IMR-90 (cell line): ENCODE results near the gene SPAAR. TPM values are rescaled to one million over a fixed set of nuclear protein-coding genes. Genes with fewer than 3 reads are reported as not detected.
"Not testable (repeated sequence)": the region's sequence is repeated elsewhere in the genome, so short reads cannot be mapped to it uniquely, and the experiment has no call there.

Source experiments
- ATAC-seq: fragments of 200-7000 bp; cut with Tn5 transposase; 2 replicates; pipeline ENCODE4 v1.9.1; 2020; ENCODE audit warnings: low read depth, mild to moderate bottlenecking, moderate library complexity
- BruUV-seq: library from RNA; stranded (reverse); fragments of 400-500 nt; replicated peaks from 2 replicates; lab custom pipeline; 2021; lab: Mats Ljungman, UMichigan
- CTCF ChIA-PET: fragments of 300-600 bp; formaldehyde crosslinking; extraction: SDS; loops from one replicate; lab custom pipeline; 2021; ENCODE audit warnings: antibody characterized with exemption; lab: Yijun Ruan, JAX
- POLR2A ChIA-PET: fragments of 300-600 bp; sonication (Branson Sonifier 250); formaldehyde crosslinking; loops from one replicate; lab custom pipeline; 2022; ENCODE audit warnings: antibody characterized with exemption; ENCODE audit not compliant: unreplicated experiment; lab: Charles Lee
- DNase-seq: peaks from one replicate; pipeline ENCODE4 v3.0.0; 2013
- H2AFZ ChIP-seq: replicated peaks from 2 replicates; pipeline ENCODE3; 2013; ENCODE audit warnings: low read length, mild to moderate bottlenecking; ENCODE audit not compliant: poor library complexity
- H2AK5ac ChIP-seq: 2 replicates; pipeline ENCODE4 v1.6.1; 2013; ENCODE audit warnings: low read depth, low read length, inconsistent platforms
- H2AK9ac ChIP-seq: replicated peaks from 2 replicates; pipeline ENCODE3; 2013; ENCODE audit warnings: mild to moderate bottlenecking, low read depth, low read length, moderate library complexity; ENCODE audit not compliant: poor library complexity
- H2BK120ac ChIP-seq: 2 replicates; pipeline ENCODE4 v1.6.1; 2013; ENCODE audit warnings: low read depth, low read length, inconsistent platforms
- H2BK15ac ChIP-seq: 3 replicates; pipeline ENCODE4 v1.6.1; 2013; ENCODE audit warnings: low read depth, low read length, inconsistent platforms
- H2BK20ac ChIP-seq: 2 replicates; pipeline ENCODE4 v1.6.1; 2013; ENCODE audit warnings: low read depth, mild to moderate bottlenecking, inconsistent platforms, low read length, moderate library complexity
- H2BK5ac ChIP-seq: 2 replicates; pipeline ENCODE4 v1.6.1; 2013; ENCODE audit warnings: mild to moderate bottlenecking, low read depth, low read length, inconsistent platforms; ENCODE audit not compliant: poor library complexity, severe bottlenecking
- H3K14ac ChIP-seq: replicated peaks from 2 replicates; pipeline ENCODE4 v1.6.1; 2013; ENCODE audit warnings: low read depth, low read length, inconsistent platforms
- H3K18ac ChIP-seq: 2 replicates; pipeline ENCODE4 v1.6.1; 2013; ENCODE audit warnings: low read depth, low read length, control low read depth
- H3K23ac ChIP-seq: 2 replicates; pipeline ENCODE4 v1.6.1; 2013; ENCODE audit warnings: low read depth, low read length, inconsistent platforms
- H3K27ac ChIP-seq: 2 replicates; pipeline ENCODE4 v1.5.1; 2013; ENCODE audit warnings: mild to moderate bottlenecking, control low read depth, low read length; ENCODE audit not compliant: insufficient read depth
- H3K27me3 ChIP-seq: 2 replicates; pipeline ENCODE4 v1.6.1; 2013; ENCODE audit warnings: low read length; ENCODE audit not compliant: control insufficient read depth, insufficient read depth
- H3K36me3 ChIP-seq: 2 replicates; pipeline ENCODE4 v1.6.1; 2013; ENCODE audit warnings: low read length, mixed read lengths; ENCODE audit not compliant: control insufficient read depth, insufficient read depth
- H3K4ac ChIP-seq: 2 replicates; pipeline ENCODE4 v1.6.1; 2013; ENCODE audit warnings: low read depth, low read length, inconsistent platforms
- H3K4me1 ChIP-seq: 2 replicates; pipeline ENCODE4 v1.6.1; 2013; ENCODE audit warnings: low read length, mixed read lengths; ENCODE audit not compliant: control insufficient read depth, insufficient read depth
- H3K4me2 ChIP-seq: 2 replicates; pipeline ENCODE4 v1.6.1; 2013; ENCODE audit warnings: low read depth, mild to moderate bottlenecking, control low read depth, low read length, moderate library complexity
- H3K4me3 ChIP-seq: 2 replicates; pipeline ENCODE4 v1.5.1; 2013; ENCODE audit warnings: low read depth, mild to moderate bottlenecking, control low read depth, low read length, moderate library complexity; ENCODE audit not compliant: insufficient read depth
- H3K56ac ChIP-seq: 2 replicates; pipeline ENCODE4 v1.6.1; 2013; ENCODE audit warnings: low read length, inconsistent platforms; ENCODE audit not compliant: insufficient read depth; ENCODE audit errors: extremely low read depth
- H3K79me1 ChIP-seq, 2 experiments: 2 replicates each; pipeline ENCODE4 v1.6.1; 2013; ENCODE audit warnings: low read length in 2 of 2, inconsistent platforms in 1 of 2, low read depth in 1 of 2
- H3K9ac ChIP-seq: 2 replicates; pipeline ENCODE4 v1.6.1; 2013; ENCODE audit warnings: low read depth, low read length, control low read depth
- H3K9me1 ChIP-seq: 2 replicates; pipeline ENCODE4 v1.6.1; 2013; ENCODE audit warnings: low read length, inconsistent platforms; ENCODE audit not compliant: insufficient read depth
- H3K9me3 ChIP-seq: 2 replicates; pipeline ENCODE4 v1.6.1; 2013; ENCODE audit warnings: low read length; ENCODE audit not compliant: control insufficient read depth, insufficient read depth
- H4K20me1 ChIP-seq: 2 replicates; pipeline ENCODE4 v1.6.1; 2013; ENCODE audit warnings: low read length, inconsistent platforms; ENCODE audit not compliant: insufficient read depth
- H4K5ac ChIP-seq: 2 replicates; pipeline ENCODE4 v1.6.1; 2013; ENCODE audit warnings: mild to moderate bottlenecking, low read depth, low read length, control low read depth
- H4K8ac ChIP-seq, 2 experiments: 2 replicates each; pipeline ENCODE4 v1.6.1; 2013; ENCODE audit warnings: low read depth in 2 of 2, low read length in 2 of 2, control low read depth in 1 of 2, inconsistent platforms in 1 of 2
- H4K91ac ChIP-seq: 2 replicates; pipeline ENCODE4 v1.6.1; 2013; ENCODE audit warnings: low read depth, low read length, inconsistent platforms; ENCODE audit not compliant: insufficient read depth
- CHD1 ChIP-seq: IDR thresholded peaks from 2 replicates; pipeline ENCODE4 v1.6.1; 2012; ENCODE audit warnings: low read depth, low read length, improper control_type of control experiment
- ELK1 ChIP-seq: fragments of 150-350 bp; IDR thresholded peaks from 2 replicates; pipeline ENCODE4 v1.6.1; 2016; ENCODE audit warnings: low read depth, mild to moderate bottlenecking, low read length, moderate library complexity, borderline replicate concordance
- WGBS, 2 experiments: methylation state at CpG; one replicate each; pipeline versions ENCODE4 v1.1.5 to v1.1.7; 2013; ENCODE audit warnings: missing lambda C conversion rate in 2 of 2; ENCODE audit not compliant: insufficient read length in 1 of 2; ENCODE audit errors: extremely low coverage in 2 of 2; 5-methylcytosine and 5-hydroxymethylcytosine counted together
- dilution Hi-C: fragments of 300-500 bp; cut with HindIII; formaldehyde crosslinking; loops from one replicate; pipeline ENCODE4 v1.14.3; 2018; ENCODE audit warnings: low sequenced_read_pairs; ENCODE audit not compliant: unreplicated experiment
- in situ Hi-C: fragments of 300-500 bp; cut with MboI; formaldehyde crosslinking; loops from 3 replicates; pipeline ENCODE4 v1.14.3; 2019; ENCODE audit warnings: low sequenced_read_pairs, inconsistent platforms, mixed read lengths
- intact Hi-C: fragments of 100-400 bp; cut with micrococcal nuclease; formaldehyde crosslinking; loops from 2 replicates; pipeline ENCODE4 v1.10.0; 2022
- polyA plus RNA-seq, 3 experiments: library from polyadenylated mRNA; depleted of rRNA; stranded (reverse); fragments of >200 nt; gene quantifications; 2 replicates each; pipeline ENCODE4 v1.2.3, GENCODE V29; 2012; ENCODE audit warnings: low replicate concordance in 1 of 3
- total RNA-seq: library from RNA; depleted of rRNA; stranded (reverse); fragments of >200 nt; gene quantifications from 2 replicates; pipeline ENCODE4 v1.2.3, GENCODE V29; 2012

The SPAAR gene
- total and polyA plus RNA-seq, 2 of the 4 experiments (the other 2 are of a cell fraction), result 0.18 to 0.32 TPM

- TF ChIP-seq CHD1 (no peak), ELK1 (no peak)
- Histone ChIP-seq H2BK20ac (no peak overlapping the region), H3K27me3 (peaks cover 5% of the 10 kb centered on the region), H2AK9ac (no peak overlapping the region), H2BK120ac (no peak overlapping the region), H3K9me1 (no peaks in the 10 kb centered on the region), H2BK5ac (no peak overlapping the region), H2BK15ac (no peak overlapping the region), H3K4me3 (no peak overlapping the region), H3K4me1 (no peaks in the 10 kb centered on the region), H3K18ac (no peak overlapping the region), H4K8ac (no peak overlapping the region), H3K79me1 (no peaks in the 10 kb centered on the region), H3K27ac (no peak overlapping the region), H3K36me3 (no peaks in the 10 kb centered on the region), H3K4me2 (0 out of 2 replicates have a peak overlapping the region, but pooled peaks have one; percentile 48), H3K9me3 (no peaks in the 10 kb centered on the region), H3K56ac (no peak overlapping the region), H4K5ac (no peak overlapping the region), H3K4ac (no peak overlapping the region), H4K20me1 (no peaks in the 10 kb centered on the region), H3K23ac (no peak overlapping the region), H3K9ac (no peak overlapping the region), H2AFZ (no peak overlapping the region), H2AK5ac (no peak overlapping the region), H3K14ac (no peak overlapping the region), H4K91ac (no peak overlapping the region)
- ChIA-PET POLR2A (interaction anchor here (1.2 kb wide), 1 partner anchor 93 kb away, joined by 3 read pairs; no protein-coding TSS in a partner anchor), CTCF (interaction anchor here (0.6 to 1.7 kb wide), 4 partner anchors 8 to 92 kb away, joined by 3 to 37 read pairs (median 14); partner anchors contain the start of genes FAM221B, NPR2 and TMEM8B)
- 50% methylated on average over 1 of the region's 3 CpGs; no CpG with 5 or more reads in 1 of the 2 experiments for WGBS, 2 experiments
- dilution Hi-C loops (no loop called here), intact Hi-C loops (loop anchor here (1.0 kb wide), 2 partner anchors 57 to 93 kb away; no protein-coding TSS in a partner anchor), in situ Hi-C loops (loop anchor here (5.0 to 10.0 kb wide), 2 partner anchors 62 to 106 kb away; no protein-coding TSS in a partner anchor)
- DNase-seq, result peak; percentile 21
- peak; percentile 29 for ATAC-seq
- no TSS peak for BruUV-seq
Measured at GRCh38 chr9:35882996-35883395, 26.3 kb upstream of the SPAAR start.

GRCh38 chr9:35884908-35885307, 24.4 kb upstream of the SPAAR start:
- ATAC-seq, H4K5ac ChIP-seq, H4K20me1 ChIP-seq, H3K4me3 ChIP-seq, H4K8ac ChIP-seq, H3K18ac ChIP-seq, H4K91ac ChIP-seq, H2BK20ac ChIP-seq, H3K9me3 ChIP-seq, H3K23ac ChIP-seq, H3K4ac ChIP-seq, H3K4me2 ChIP-seq, H2BK15ac ChIP-seq, BruUV-seq, H2AK5ac ChIP-seq, H3K4me1 ChIP-seq, H3K9ac ChIP-seq, H2BK120ac ChIP-seq, H3K56ac ChIP-seq, H3K9me1 ChIP-seq, POLR2A ChIA-PET, H2AFZ ChIP-seq, dilution Hi-C loops, H3K79me1 ChIP-seq, H3K27me3 ChIP-seq, H3K27ac ChIP-seq, DNase-seq, intact Hi-C loops, H3K14ac ChIP-seq, H2BK5ac ChIP-seq, H3K36me3 ChIP-seq, H2AK9ac ChIP-seq: not testable (repeated sequence)
- CTCF ChIA-PET, result interaction anchor here (0.7 to 1.2 kb wide), 2 partner anchors 59 to 320 kb away, joined by 3 read pairs; no protein-coding TSS in a partner anchor
- WGBS, 2 experiments, result no CpG with 5 or more reads among the region's 3 CpGs
- in situ Hi-C loops, result loop anchor here (5.0 to 10.0 kb wide), 2 partner anchors 60 to 108 kb away; no protein-coding TSS in a partner anchor
